ACHN (cell line): ENCODE measurements around the gene PBOV1.
"Not testable (repeated sequence)": the region's sequence is repeated elsewhere in the genome, so short reads cannot be mapped to it uniquely, and the experiment has no call there.

Experiments
- DNase-seq: peaks from one replicate; pipeline ENCODE4 v3.0.0-alpha.2; 2015
- in situ Hi-C: cut with HindIII; loops from 2 replicates; pipeline ENCODE4 v1.10.0; 2017; ENCODE audit warnings: low sequenced_read_pairs, low pct_ligation_motif_present, low pct_unique_long_range_greater_than_20kb

PBOV1 gene

DNA sequence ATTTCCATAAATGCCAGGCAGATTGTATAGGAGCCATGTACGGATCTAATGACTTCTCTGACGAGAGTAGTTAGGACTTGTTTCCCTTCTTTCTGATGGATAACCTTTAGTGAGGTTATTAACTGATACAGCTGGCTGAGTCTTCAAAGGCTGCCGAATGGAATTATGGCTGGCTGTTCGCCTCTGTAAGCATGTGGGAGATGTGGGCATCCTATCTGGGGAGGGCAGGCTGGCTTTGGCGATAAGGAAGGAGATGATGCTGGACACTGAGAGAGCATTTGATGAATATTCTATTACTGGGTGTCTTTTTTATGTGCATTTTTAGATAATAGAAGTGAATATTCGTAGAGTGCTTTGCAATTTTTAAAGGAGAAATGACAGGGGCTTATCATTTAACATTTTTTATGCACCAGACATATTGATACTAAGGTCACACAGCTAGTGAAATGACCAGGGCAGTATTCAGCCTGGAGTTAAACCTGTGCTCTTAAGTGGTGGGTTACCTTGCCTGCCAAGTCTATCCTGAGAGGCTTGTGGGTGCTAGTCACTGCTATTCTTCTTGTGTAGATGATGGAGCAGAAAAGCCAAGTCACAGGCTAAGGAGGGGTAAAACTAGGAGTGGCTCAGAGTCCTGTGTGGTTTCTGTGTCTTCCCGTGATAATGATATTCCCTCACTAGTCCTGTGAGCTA, 3.1 kb downstream of the PBOV1 start:
- no peak for DNase-seq
- in situ Hi-C loops = no loop called here

DNA sequence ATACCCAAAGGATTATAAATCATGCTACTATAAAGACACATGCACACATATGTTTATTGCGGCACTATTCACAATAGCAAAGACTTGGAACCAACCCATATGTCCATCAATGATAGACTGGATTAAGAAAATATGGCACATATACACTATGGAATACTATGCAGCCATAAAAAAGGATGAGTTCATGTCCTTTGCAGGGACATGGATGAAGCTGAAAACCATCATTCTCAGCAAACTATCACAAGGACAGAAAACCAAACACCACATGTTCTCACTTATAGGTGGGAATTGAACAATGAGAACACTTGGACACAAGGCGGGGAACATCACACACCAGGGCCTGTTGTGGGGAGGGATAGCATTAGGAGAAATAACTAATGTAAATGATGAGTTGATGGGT, 5.8 kb downstream of the PBOV1 start:
- DNase-seq, in situ Hi-C loops: not testable (repeated sequence)

- no peak for DNase-seq
- in situ Hi-C loops = no loop called here
These were observed 6.7 kb downstream of the PBOV1 start for GRCh38 chr6:138211601-138212000.

DNA sequence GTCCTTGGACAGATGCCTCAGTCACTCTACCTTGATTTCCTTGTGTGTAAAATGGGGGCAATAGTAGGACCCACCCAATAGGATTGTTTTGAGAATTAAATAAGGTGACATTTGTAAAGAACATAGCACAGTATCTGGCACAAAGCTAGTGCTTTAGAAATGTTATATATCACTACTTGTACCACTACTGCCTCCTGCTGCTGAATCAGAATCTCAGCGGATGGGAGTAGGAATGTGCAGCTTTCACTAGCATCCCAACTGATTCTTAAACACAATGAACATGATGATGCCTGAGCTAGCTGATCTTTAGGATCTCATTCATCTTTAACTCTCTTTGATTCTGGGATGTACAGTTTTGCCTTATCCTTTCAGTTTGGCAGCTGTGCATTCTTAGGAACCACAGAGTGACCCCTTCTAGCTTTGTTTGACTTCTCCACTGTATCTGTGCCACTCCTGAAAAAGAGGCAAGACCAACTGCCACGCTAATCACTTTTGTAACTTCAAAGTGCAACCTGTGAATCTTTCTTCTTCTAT, 7.2 kb downstream of the PBOV1 start:
- in situ Hi-C loops = no loop called here

GRCh38 chr6:138206862-138207261, 11.4 kb downstream of the PBOV1 start:
- no peak for DNase-seq
- in situ Hi-C loops = no loop called here

More for the DNA sequence above, 7.2 kb downstream of the PBOV1 start:
- DNase-seq = peak; percentile 2

DNA sequence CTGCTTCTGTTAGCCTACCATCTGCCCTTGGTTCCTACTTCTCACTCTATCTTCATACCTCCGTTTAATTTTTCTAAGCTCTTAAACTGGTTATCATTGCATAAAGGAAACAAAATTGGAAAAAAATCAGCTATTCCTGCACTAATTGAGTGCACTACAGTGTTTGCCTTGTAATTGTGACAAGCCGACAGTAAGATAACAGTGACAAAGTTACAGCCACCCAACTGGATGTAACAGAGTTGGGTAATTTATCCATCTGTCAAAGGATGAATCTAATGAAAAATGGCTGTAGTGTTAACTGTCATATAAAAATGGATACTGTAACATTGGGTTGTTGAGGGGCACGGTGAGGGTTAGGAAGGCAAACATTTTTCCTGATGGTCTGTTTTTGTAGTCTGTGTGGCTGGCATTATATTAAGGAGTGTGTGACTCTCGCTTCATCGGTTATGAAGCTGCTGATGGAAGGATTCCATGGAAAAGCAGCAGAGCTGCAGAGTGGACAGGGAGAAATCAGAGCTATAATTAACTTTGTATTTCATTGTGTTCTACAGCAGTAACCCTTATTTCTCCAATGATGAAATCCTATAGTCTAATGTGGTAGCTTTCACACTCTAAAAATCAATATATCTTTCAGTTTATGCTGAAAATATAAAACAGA, 12.7 kb downstream of the PBOV1 start:
- in situ Hi-C loops = no loop called here
- no peak for DNase-seq

GRCh38 chr6:138204792-138205384, 13.4 kb downstream of the PBOV1 start:
- in situ Hi-C loops = no loop called here
- no peak for DNase-seq

- DNase-seq = no peak
- in situ Hi-C loops = no loop called here
These were observed 14.0 kb downstream of the PBOV1 start for GRCh38 chr6:138204303-138204702.

GRCh38 chr6:138203315-138203714, 15.0 kb downstream of the PBOV1 start:
- no peak for DNase-seq
- in situ Hi-C loops = no loop called here

- DNase-seq = no peak
These were observed 16.5 kb downstream of the PBOV1 start for GRCh38 chr6:138201836-138202235.

DNA sequence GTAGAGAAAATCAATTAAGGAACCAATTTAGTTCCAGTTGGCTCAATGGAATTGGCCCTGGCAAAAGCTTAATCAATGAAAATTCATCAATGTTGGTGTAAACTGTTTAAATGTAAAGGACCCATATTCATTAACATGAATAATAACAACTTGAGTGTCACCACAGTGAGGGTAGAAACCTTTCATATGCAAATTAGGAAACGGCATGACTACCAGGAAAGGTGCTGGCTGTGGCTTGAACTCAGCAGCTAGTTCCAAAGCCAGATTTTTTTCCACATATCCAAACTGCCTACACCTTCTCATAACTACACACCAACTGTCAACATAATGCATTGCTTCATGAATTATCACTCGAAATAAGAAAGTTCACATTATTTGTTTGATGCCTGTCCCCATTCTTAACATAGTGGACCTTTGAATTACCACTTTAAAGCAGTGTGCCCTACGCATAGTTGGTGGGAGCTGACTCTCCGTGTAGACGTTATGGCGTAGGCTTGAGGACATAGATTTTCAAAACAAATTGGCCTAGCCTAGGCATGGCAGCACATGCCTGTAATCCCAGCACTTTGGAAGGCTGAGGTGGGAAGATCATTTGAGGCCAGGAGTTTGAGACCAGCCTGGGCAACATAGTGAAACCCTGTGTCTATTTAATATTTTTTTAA, 19.7 kb downstream of the PBOV1 start:
- DNase-seq = no peak
- in situ Hi-C loops = no loop called here

More at GRCh38 chr6:138201836-138202235, 16.5 kb downstream of the PBOV1 start:
- in situ Hi-C loops = no loop called here

DNA sequence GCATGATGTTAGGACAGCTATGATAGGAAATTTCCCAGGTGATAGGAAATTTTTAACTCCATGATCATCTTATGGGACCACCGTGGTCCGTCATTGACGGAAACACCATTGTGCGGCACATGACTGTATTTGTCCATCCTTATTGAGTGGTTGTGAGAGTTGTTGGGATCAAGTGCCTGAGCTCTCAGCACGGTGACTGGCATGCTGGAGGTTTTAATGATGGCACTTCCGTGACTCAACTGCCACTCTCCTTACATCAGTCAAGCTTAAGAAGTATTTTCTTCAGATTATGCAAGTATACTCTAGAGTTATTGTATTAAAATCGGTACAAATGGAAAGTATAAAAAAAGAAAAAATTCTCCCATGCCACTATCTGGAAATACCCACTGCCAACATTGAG, 20.7 kb downstream of the PBOV1 start:
- no peak for DNase-seq
- in situ Hi-C loops = no loop called here

DNA sequence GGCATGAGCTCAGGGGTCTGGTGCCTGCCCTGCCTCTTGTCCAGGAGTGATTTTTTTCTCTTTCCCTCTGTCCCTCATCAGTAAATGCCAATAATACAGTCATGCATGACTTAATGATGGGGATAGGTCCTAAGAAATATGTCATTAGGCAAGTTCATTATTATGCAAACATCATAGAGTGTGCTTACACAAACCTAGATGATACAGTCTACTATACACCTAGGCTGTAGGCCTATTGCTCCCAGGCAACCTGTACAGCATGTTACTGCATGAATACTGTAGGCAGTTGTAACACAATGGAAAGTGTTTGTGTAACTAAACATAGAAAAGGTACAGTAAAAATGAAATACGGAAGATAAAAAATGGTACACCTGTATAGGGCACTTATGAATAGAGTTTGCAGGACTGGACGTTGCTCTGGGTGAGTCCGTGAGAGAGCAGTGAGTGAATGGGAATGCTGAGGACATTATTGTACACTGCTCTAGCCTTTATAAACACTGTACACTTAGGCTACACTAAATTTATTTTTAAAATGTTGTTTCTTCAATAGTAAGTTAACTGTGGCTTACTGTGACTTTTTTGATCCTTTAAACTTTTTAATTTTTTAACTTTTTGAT, 22.1 kb downstream of the PBOV1 start:
- in situ Hi-C loops = no loop called here
- DNase-seq = no peak

- DNase-seq = no peak
These were observed 24.0 kb downstream of the PBOV1 start for GRCh38 chr6:138194287-138194686.

DNA sequence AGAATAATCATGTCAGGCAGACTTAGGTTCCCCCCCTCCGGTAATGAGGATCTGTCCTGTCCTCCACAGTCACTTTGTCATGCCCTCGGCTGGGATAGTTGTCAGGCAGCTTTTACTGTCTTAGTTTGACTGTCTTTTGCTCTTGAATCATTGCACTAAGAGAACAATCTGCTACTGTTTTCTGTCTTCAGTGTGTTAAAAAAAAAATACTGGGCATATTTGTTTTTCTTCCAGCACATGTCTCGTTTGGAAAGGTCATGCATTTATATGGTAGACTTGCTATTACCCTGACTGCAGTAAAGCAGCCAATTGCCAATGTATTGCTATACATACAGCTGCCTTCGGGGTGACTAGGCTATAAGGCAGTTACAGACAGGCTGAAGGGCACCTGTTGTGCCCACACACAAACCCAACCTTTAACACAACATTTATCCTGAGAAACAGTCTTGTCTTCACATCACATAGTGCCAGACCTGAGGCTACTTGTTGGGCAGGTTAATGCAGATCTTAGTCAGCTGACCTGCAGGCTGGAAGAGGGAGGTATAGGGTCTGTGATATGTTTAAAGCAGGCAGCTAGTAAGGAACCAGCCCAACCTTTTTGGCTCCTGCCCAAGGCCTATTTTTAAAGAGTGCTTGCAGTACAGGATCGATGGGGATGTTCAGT, 29.9 kb downstream of the PBOV1 start:
- no peak for DNase-seq

More at GRCh38 chr6:138194287-138194686, 24.0 kb downstream of the PBOV1 start:
- in situ Hi-C loops = no loop called here

GRCh38 chr6:138187156-138187555, 31.1 kb downstream of the PBOV1 start:
- DNase-seq = no peak
- in situ Hi-C loops = no loop called here

More for the DNA sequence above, 29.9 kb downstream of the PBOV1 start:
- in situ Hi-C loops = no loop called here

- in situ Hi-C loops = no loop called here
These were observed 34.1 kb downstream of the PBOV1 start for GRCh38 chr6:138184230-138184629.

GRCh38 chr6:138183790-138184134, 34.5 kb downstream of the PBOV1 start:
- in situ Hi-C loops = no loop called here
- no peak for DNase-seq

More at GRCh38 chr6:138184230-138184629, 34.1 kb downstream of the PBOV1 start:
- DNase-seq = no peak
